Mammary epithelial cell (primary cell): ENCODE results near the gene EEF2KMT.
"Not testable (repeated sequence)": the region's sequence is repeated elsewhere in the genome, so short reads cannot be mapped to it uniquely, and the experiment has no call there.

Experiments used
- CTCF ChIP-seq, 2 donors: IDR thresholded peaks in 1 of 2; conservative IDR thresholded peaks in 1 of 2; 2 replicates each; pipeline ENCODE4 v1.5.1; 2011 to 2012; ENCODE audit warnings: inconsistent platforms in 2 of 2, low read length in 2 of 2, mild to moderate bottlenecking in 2 of 2, control low read depth in 1 of 2, low read depth in 1 of 2; ENCODE audit not compliant: insufficient read depth in 1 of 2; ENCODE audit errors: extremely low read depth in 1 of 2
- EZH2 ChIP-seq: IDR thresholded peaks from 2 replicates; pipeline ENCODE4 v1.6.1; 2012; ENCODE audit warnings: low read length, inconsistent platforms, borderline replicate concordance

- not testable (repeated sequence) for TF ChIP-seq CTCF (conservative IDR thresholded peaks at IDR 0.05 in 1 of 2, IDR thresholded peaks at IDR 0.05 in 1 of 2; ENCODE audit: extremely low read depth in 1 of 2, insufficient read depth in 1 of 2, low read depth in 1 of 2, low read length in 2 of 2); EZH2
These were observed 1.6 kb upstream of the EEF2KMT start for GRCh38 chr16:5099174-5099573.
